ENCODE measurements around the gene ACTL8. TPM values are rescaled to one million over a fixed set of nuclear protein-coding genes. Genes with fewer than 3 reads are reported as not detected.

ACTL8 gene
- total RNA-seq, 1 donor from 2014 or later, result 0.26 TPM

- TF ChIP-seq CTCF (IDR thresholded peaks at IDR 0.05; ENCODE audit: unreplicated experiment), result no peak
- no peak overlapping the region for H3K4me3 Mint-ChIP-seq (ENCODE audit: unreplicated experiment)
- H3K27me3 Mint-ChIP-seq (ENCODE audit: unreplicated experiment), result peaks cover 8% of the 10 kb centered on the region
- no peak for DNase-seq (ENCODE audit: low spot score)
- H3K9me3 Mint-ChIP-seq (ENCODE audit: unreplicated experiment), result no peaks in the 10 kb centered on the region
- H3K4me1 Mint-ChIP-seq (ENCODE audit: unreplicated experiment), result peaks cover 10% of the 10 kb centered on the region
- no peaks in the 10 kb centered on the region for H3K36me3 Mint-ChIP-seq (ENCODE audit: low read depth, unreplicated experiment)
- no peak overlapping the region for H3K27ac Mint-ChIP-seq (ENCODE audit: unreplicated experiment)
Observed at GRCh38 chr1:17772615-17773212, 17.6 kb downstream of the ACTL8 start.

GRCh38 chr1:17773591-17774326, 18.6 kb downstream of the ACTL8 start:
- Mint-ChIP-seq H3K27ac (ENCODE audit: unreplicated experiment) (no peak overlapping the region), H3K27me3 (ENCODE audit: unreplicated experiment) (peaks cover 2% of the 10 kb centered on the region)

GRCh38 chr1:17774452-17774851, 19.3 kb downstream of the ACTL8 start:
- no peak overlapping the region for H3K27ac Mint-ChIP-seq (ENCODE audit: unreplicated experiment)
- H3K27me3 Mint-ChIP-seq (ENCODE audit: unreplicated experiment), result peaks cover 2% of the 10 kb centered on the region
- TF ChIP-seq CTCF (IDR thresholded peaks at IDR 0.05; ENCODE audit: unreplicated experiment), result no peak
- no peaks in the 10 kb centered on the region for H3K36me3 Mint-ChIP-seq (ENCODE audit: low read depth, unreplicated experiment)
- no peaks in the 10 kb centered on the region for H3K9me3 Mint-ChIP-seq (ENCODE audit: unreplicated experiment)
- H3K4me3 Mint-ChIP-seq (ENCODE audit: unreplicated experiment), result no peak overlapping the region
- DNase-seq (ENCODE audit: low spot score), result no peak
- H3K4me1 Mint-ChIP-seq (ENCODE audit: unreplicated experiment), result peaks cover 10% of the 10 kb centered on the region

More at GRCh38 chr1:17773591-17774326, 18.6 kb downstream of the ACTL8 start:
- no peaks in the 10 kb centered on the region for H3K36me3 Mint-ChIP-seq (ENCODE audit: low read depth, unreplicated experiment)
- DNase-seq (ENCODE audit: low spot score), result no peak
- no peak overlapping the region for H3K4me3 Mint-ChIP-seq (ENCODE audit: unreplicated experiment)
- TF ChIP-seq CTCF (IDR thresholded peaks at IDR 0.05; ENCODE audit: unreplicated experiment), result no peak
- H3K9me3 Mint-ChIP-seq (ENCODE audit: unreplicated experiment), result no peaks in the 10 kb centered on the region
- H3K4me1 Mint-ChIP-seq (ENCODE audit: unreplicated experiment), result peaks cover 10% of the 10 kb centered on the region

DNA sequence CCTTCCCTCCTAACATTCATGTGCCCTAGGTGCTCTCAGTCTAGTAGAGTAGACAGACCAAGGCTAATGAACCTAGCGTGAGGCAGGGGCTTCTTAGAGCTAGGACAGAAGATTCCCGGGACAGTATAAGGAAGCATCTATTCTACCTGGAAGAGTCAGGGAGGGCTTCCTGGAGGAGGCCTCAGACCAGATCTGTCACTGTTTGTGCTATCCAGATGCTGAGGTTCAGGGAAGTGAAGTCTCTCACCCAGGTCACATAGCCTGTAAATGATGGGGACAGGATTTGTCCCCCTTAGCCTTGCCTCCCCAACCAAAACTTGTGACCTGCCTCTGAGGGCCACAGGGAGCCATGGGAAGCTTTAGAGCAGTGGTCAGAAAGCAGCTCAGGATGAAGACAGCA, 20.7 kb downstream of the ACTL8 start:
- Mint-ChIP-seq H3K36me3 (ENCODE audit: low read depth, unreplicated experiment) (no peaks in the 10 kb centered on the region), H3K27ac (ENCODE audit: unreplicated experiment) (no peak overlapping the region), H3K4me3 (ENCODE audit: unreplicated experiment) (no peak overlapping the region), H3K9me3 (ENCODE audit: unreplicated experiment) (no peaks in the 10 kb centered on the region), H3K4me1 (ENCODE audit: unreplicated experiment) (peaks cover 6% of the 10 kb centered on the region), H3K27me3 (ENCODE audit: unreplicated experiment) (peaks cover 4% of the 10 kb centered on the region)
- TF ChIP-seq CTCF (IDR thresholded peaks at IDR 0.05; ENCODE audit: unreplicated experiment), result no peak
- no peak for DNase-seq (ENCODE audit: low spot score)

GRCh38 chr1:17776426-17776825, 21.3 kb downstream of the ACTL8 start:
- Mint-ChIP-seq H3K36me3 (ENCODE audit: low read depth, unreplicated experiment) (no peaks in the 10 kb centered on the region), H3K27me3 (ENCODE audit: unreplicated experiment) (peaks cover 4% of the 10 kb centered on the region), H3K9me3 (ENCODE audit: unreplicated experiment) (no peaks in the 10 kb centered on the region), H3K4me3 (ENCODE audit: unreplicated experiment) (no peak overlapping the region), H3K27ac (ENCODE audit: unreplicated experiment) (peak overlapping the region; percentile 36), H3K4me1 (ENCODE audit: unreplicated experiment) (peaks cover 5% of the 10 kb centered on the region)
- TF ChIP-seq CTCF (IDR thresholded peaks at IDR 0.05; ENCODE audit: unreplicated experiment), result no peak
- DNase-seq (ENCODE audit: low spot score), result no peak
